H7 (cell line): Measurements from ENCODE around the gene MAS1. TPM values are rescaled to one million over a fixed set of nuclear protein-coding genes. Genes with fewer than 3 reads are reported as not detected.

ENCODE experiments used
- DNase-seq: peaks from one replicate; pipeline ENCODE4 v3.0.0; 2012
- H3K27me3 ChIP-seq: 2 replicates; pipeline ENCODE4 v1.6.0; 2011; ENCODE audit warnings: mild to moderate bottlenecking, low read length; ENCODE audit not compliant: control insufficient read depth, insufficient read depth
- H3K36me3 ChIP-seq: replicated peaks from 2 replicates; pipeline ENCODE4 v1.5.1; 2011; ENCODE audit warnings: low read length; ENCODE audit not compliant: control insufficient read depth, insufficient read depth
- H3K4me3 ChIP-seq: 2 replicates; pipeline ENCODE4 v1.5.1; 2011; ENCODE audit warnings: low read depth, mild to moderate bottlenecking, control low read depth, low read length, moderate library complexity; ENCODE audit not compliant: insufficient read depth
- total RNA-seq: library from RNA; depleted of rRNA; stranded (reverse); fragments of >200 nt; shearing (Covaris generic); gene quantifications from 2 replicates; pipeline ENCODE4 v1.2.3, GENCODE V29; 2014

The MAS1 gene
- total RNA-seq, 1 experiment from 2014 or later, result not detected

- H3K4me3 ChIP-seq, result no peak overlapping the region
- DNase-seq, result no peak
Observed at GRCh38 chr6:159871241-159871640, 19.5 kb upstream of the MAS1 start.

GRCh38 chr6:159871906-159872305 is 18.9 kb upstream of the MAS1 start:
- H3K4me3 ChIP-seq, result no peak overlapping the region
- no peaks in the 10 kb centered on the region for H3K36me3 ChIP-seq
- no peak for DNase-seq
- no peaks in the 10 kb centered on the region for H3K27me3 ChIP-seq

More at GRCh38 chr6:159871241-159871640, 19.5 kb upstream of the MAS1 start:
- Histone ChIP-seq H3K27me3 (no peaks in the 10 kb centered on the region), H3K36me3 (no peaks in the 10 kb centered on the region)

- Histone ChIP-seq H3K36me3 (no peaks in the 10 kb centered on the region), H3K4me3 (no peak overlapping the region), H3K27me3 (no peaks in the 10 kb centered on the region)
- no peak for DNase-seq
Observed at GRCh38 chr6:159874435-159874834, 16.4 kb upstream of the MAS1 start.

GRCh38 chr6:159875194-159875593 is 15.6 kb upstream of the MAS1 start:
- Histone ChIP-seq H3K27me3 (no peaks in the 10 kb centered on the region), H3K36me3 (no peaks in the 10 kb centered on the region), H3K4me3 (no peak overlapping the region)
- DNase-seq, result peak; percentile 67

GRCh38 chr6:159876242-159876641 is 14.5 kb upstream of the MAS1 start:
- no peak overlapping the region for H3K4me3 ChIP-seq
- no peak for DNase-seq
- no peaks in the 10 kb centered on the region for H3K27me3 ChIP-seq
- H3K36me3 ChIP-seq, result no peaks in the 10 kb centered on the region

- no peaks in the 10 kb centered on the region for H3K27me3 ChIP-seq
- H3K4me3 ChIP-seq, result no peak overlapping the region
- H3K36me3 ChIP-seq, result no peaks in the 10 kb centered on the region
- no peak for DNase-seq
Observed at GRCh38 chr6:159877256-159877808, 13.5 kb upstream of the MAS1 start.

- Histone ChIP-seq H3K4me3 (no peak overlapping the region), H3K27me3 (no peaks in the 10 kb centered on the region), H3K36me3 (no peaks in the 10 kb centered on the region)
- no peak for DNase-seq
Observed at GRCh38 chr6:159878341-159878740, 12.4 kb upstream of the MAS1 start.

- DNase-seq, result no peak
Observed at GRCh38 chr6:159879856-159880255, 10.9 kb upstream of the MAS1 start.

GRCh38 chr6:159880412-159880975 is 10.3 kb upstream of the MAS1 start:
- Histone ChIP-seq H3K27me3 (no peaks in the 10 kb centered on the region), H3K4me3 (no peak overlapping the region), H3K36me3 (no peaks in the 10 kb centered on the region)
- DNase-seq, result no peak

More at GRCh38 chr6:159879856-159880255, 10.9 kb upstream of the MAS1 start:
- Histone ChIP-seq H3K4me3 (no peak overlapping the region), H3K36me3 (no peaks in the 10 kb centered on the region), H3K27me3 (no peaks in the 10 kb centered on the region)

GRCh38 chr6:159884720-159885119 is 6.1 kb upstream of the MAS1 start:
- H3K4me3 ChIP-seq, result no peak overlapping the region
- no peaks in the 10 kb centered on the region for H3K36me3 ChIP-seq
- no peaks in the 10 kb centered on the region for H3K27me3 ChIP-seq
- no peak for DNase-seq

GRCh38 chr6:159886270-159886669 is 4.5 kb upstream of the MAS1 start:
- H3K36me3 ChIP-seq, result no peaks in the 10 kb centered on the region
- no peak for DNase-seq
- H3K4me3 ChIP-seq, result no peak overlapping the region
- H3K27me3 ChIP-seq, result no peaks in the 10 kb centered on the region

GRCh38 chr6:159887146-159887545 is 3.6 kb upstream of the MAS1 start:
- peak; percentile 47 for DNase-seq
- no peak overlapping the region for H3K4me3 ChIP-seq
- H3K27me3 ChIP-seq, result no peaks in the 10 kb centered on the region

GRCh38 chr6:159887761-159888160 is 3.0 kb upstream of the MAS1 start:
- Histone ChIP-seq H3K4me3 (no peak overlapping the region), H3K27me3 (no peaks in the 10 kb centered on the region), H3K36me3 (no peaks in the 10 kb centered on the region)
- DNase-seq, result no peak

More at GRCh38 chr6:159887146-159887545, 3.6 kb upstream of the MAS1 start:
- no peaks in the 10 kb centered on the region for H3K36me3 ChIP-seq

- no peaks in the 10 kb centered on the region for H3K27me3 ChIP-seq
- no peaks in the 10 kb centered on the region for H3K36me3 ChIP-seq
- H3K4me3 ChIP-seq, result no peak overlapping the region
- DNase-seq, result no peak
Observed at GRCh38 chr6:159890201-159890600, 587 bp upstream of the MAS1 start.

- no peaks in the 10 kb centered on the region for H3K27me3 ChIP-seq
- DNase-seq, result no peak
- no peak overlapping the region for H3K4me3 ChIP-seq
Observed at GRCh38 chr6:159892053-159892452, 1.3 kb downstream of the MAS1 start.

GRCh38 chr6:159893064-159893463 is 2.3 kb downstream of the MAS1 start:
- Histone ChIP-seq H3K27me3 (no peaks in the 10 kb centered on the region), H3K4me3 (no peak overlapping the region), H3K36me3 (no peaks in the 10 kb centered on the region)
- no peak for DNase-seq

More at GRCh38 chr6:159892053-159892452, 1.3 kb downstream of the MAS1 start:
- no peaks in the 10 kb centered on the region for H3K36me3 ChIP-seq
